Heart left ventricle (tissue), 13 donors: Measurements from ENCODE around the gene CASP5.
"Not testable (repeated sequence)": the region's sequence is repeated elsewhere in the genome, so short reads cannot be mapped to it uniquely, and the experiment has no call there.

ENCODE experiments used
- POLR2A ChIP-seq, 2 donors: fragments of 450-650 bp; IDR thresholded peaks; one replicate each; pipeline ENCODE4 v1.6.1; 2017; ENCODE audit warnings: antibody characterized with exemption in 2 of 2, mild to moderate bottlenecking in 2 of 2, moderate library complexity in 2 of 2
- TF ChIP-seq, protein P1 (sequence below), 12 donors: fragments of 200-600 bp; sonication (generic) in 4 of 12; IDR thresholded peaks; one replicate each; pipeline versions ENCODE4 v1.5.0 to v1.8.0; 2018 to 2022; ENCODE audit warnings: antibody characterized with exemption in 12 of 12, mild to moderate bottlenecking in 5 of 12
- donor health status: ischemic (EF 13 %, LVEDD 7.1; RV severe dilation, severe dysfunction).
- donor health status: DM: no; HTN: yes; CAD: no.
- donor health status: DM: no; HTN: no; CAD: no.
- donor health status: ischemic (EF 25% LVEDD 6.9; RV normal size, moderate dysfunction).
- donor health status: ischemic (EF 25% LVEDD 5.7; RV mildly dilated, moderate dysfunction).
- donor health status: ischemic (EF 35%, LVEDD 5.7; RV mildly dilated, moderate dysfunction).
- donor health status: nonischemic (EF 11% LVEDD 7.7; RV severe dilation, severe dysfunction).
- donor health status: DM: yes; HTN: yes; CAD: no.
- donor health status: PGD.
- donor health status: ischemic (EF 29% LVEDD 5.4; RV normal size, mild dysfunction).
- donor health status: nonischemic (EF 23%, LVEDD 6.1; RV moderate dilation, normal function).

GRCh38 chr11:105069749-105070148 is 46.8 kb upstream of the CASP5 start:
- not testable (repeated sequence) for TF ChIP-seq POLR2A (IDR thresholded peaks at IDR 0.05)
- TF ChIP-seq, protein P1, sequence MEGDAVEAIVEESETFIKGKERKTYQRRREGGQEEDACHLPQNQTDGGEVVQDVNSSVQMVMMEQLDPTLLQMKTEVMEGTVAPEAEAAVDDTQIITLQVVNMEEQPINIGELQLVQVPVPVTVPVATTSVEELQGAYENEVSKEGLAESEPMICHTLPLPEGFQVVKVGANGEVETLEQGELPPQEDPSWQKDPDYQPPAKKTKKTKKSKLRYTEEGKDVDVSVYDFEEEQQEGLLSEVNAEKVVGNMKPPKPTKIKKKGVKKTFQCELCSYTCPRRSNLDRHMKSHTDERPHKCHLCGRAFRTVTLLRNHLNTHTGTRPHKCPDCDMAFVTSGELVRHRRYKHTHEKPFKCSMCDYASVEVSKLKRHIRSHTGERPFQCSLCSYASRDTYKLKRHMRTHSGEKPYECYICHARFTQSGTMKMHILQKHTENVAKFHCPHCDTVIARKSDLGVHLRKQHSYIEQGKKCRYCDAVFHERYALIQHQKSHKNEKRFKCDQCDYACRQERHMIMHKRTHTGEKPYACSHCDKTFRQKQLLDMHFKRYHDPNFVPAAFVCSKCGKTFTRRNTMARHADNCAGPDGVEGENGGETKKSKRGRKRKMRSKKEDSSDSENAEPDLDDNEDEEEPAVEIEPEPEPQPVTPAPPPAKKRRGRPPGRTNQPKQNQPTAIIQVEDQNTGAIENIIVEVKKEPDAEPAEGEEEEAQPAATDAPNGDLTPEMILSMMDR (IDR thresholded peaks at IDR 0.05), result not testable (repeated sequence)
